ENCODE measurements around the gene AEBP1. TPM values are rescaled to one million over a fixed set of nuclear protein-coding genes. Genes with fewer than 3 reads are reported as not detected.

AEBP1 gene
- total RNA-seq, 1 experiment from 2014 or later: 50.8 TPM

DNA sequence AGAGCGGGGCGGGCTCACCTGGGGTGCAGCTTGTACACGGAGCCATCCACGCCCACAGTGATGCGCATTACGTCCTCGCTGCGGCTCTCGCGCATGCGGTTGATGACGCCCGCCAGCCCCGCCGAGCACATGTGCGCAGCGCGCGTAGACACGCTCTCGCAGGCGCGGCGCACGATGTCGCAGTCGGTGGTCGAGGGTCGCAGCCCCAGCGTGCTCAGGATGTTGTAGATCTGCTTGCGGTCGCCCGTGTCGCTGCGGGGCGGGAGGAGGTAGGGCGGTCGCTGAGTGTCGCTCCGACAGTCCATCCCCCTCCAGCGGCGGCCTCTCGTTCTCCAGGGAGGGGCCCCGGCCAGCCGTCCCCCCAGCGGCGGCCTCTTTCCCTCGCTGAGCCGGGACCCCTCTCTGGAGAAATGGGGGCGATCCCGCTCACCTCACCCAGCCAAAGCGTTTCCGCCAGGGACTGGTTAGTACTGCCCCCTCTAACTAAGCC, 41.4 kb downstream of the AEBP1 start (continued):
- TF ChIP-seq, protein P1, sequence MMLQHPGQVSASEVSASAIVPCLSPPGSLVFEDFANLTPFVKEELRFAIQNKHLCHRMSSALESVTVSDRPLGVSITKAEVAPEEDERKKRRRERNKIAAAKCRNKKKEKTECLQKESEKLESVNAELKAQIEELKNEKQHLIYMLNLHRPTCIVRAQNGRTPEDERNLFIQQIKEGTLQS (CRISPR knock-in tag; conservative IDR thresholded peaks at IDR 0.05): peak; percentile 96
- TF ChIP-seq, protein P2, sequence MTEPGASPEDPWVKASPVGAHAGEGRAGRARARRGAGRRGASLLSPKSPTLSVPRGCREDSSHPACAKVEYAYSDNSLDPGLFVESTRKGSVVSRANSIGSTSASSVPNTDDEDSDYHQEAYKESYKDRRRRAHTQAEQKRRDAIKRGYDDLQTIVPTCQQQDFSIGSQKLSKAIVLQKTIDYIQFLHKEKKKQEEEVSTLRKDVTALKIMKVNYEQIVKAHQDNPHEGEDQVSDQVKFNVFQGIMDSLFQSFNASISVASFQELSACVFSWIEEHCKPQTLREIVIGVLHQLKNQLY (CRISPR knock-in tag; IDR thresholded peaks at IDR 0.05): peak; percentile 92; the same call in 1 of the 2 replicates
- TF ChIP-seq ZNF219 (CRISPR knock-in tag; IDR thresholded peaks at IDR 0.05; ENCODE audit: borderline replicate concordance) (peak; percentile 99), JAZF1 (CRISPR knock-in tag; IDR thresholded peaks at IDR 0.05) (no peak), TCF7 (CRISPR knock-in tag; IDR thresholded peaks at IDR 0.05; ENCODE audit: low read depth) (peak; percentile 99), ZNF671 (CRISPR knock-in tag; IDR thresholded peaks at IDR 0.05) (no peak), ZNF317 (CRISPR knock-in tag; IDR thresholded peaks at IDR 0.05; ENCODE audit: borderline replicate concordance, low read depth) (peak; percentile 65), CBFB (CRISPR knock-in tag; IDR thresholded peaks at IDR 0.05; ENCODE audit: low read depth) (peak; percentile 55; the same call in 1 of the 2 replicates), ETV6 (CRISPR knock-in tag; IDR thresholded peaks at IDR 0.05) (peak; percentile 99), ZBTB21 (CRISPR knock-in tag; IDR thresholded peaks at IDR 0.05; ENCODE audit: borderline replicate concordance) (peak; percentile 96), ESRRA (CRISPR knock-in tag; IDR thresholded peaks at IDR 0.05; ENCODE audit: borderline replicate concordance) (peak; percentile 98), ZNF232 (CRISPR knock-in tag; IDR thresholded peaks at IDR 0.05) (peak; percentile 98), SP1 (CRISPR knock-in tag; conservative IDR thresholded peaks at IDR 0.05) (peak; percentile 87), MYBL2 (CRISPR knock-in tag; IDR thresholded peaks at IDR 0.05) (peak; percentile 99), SOX15 (CRISPR knock-in tag; IDR thresholded peaks at IDR 0.05) (no peak), RORB (CRISPR knock-in tag; IDR thresholded peaks at IDR 0.05) (no peak), SMAD4 (CRISPR knock-in tag; IDR thresholded peaks at IDR 0.05) (peak; percentile 97)
- TF ChIP-seq, protein P3, sequence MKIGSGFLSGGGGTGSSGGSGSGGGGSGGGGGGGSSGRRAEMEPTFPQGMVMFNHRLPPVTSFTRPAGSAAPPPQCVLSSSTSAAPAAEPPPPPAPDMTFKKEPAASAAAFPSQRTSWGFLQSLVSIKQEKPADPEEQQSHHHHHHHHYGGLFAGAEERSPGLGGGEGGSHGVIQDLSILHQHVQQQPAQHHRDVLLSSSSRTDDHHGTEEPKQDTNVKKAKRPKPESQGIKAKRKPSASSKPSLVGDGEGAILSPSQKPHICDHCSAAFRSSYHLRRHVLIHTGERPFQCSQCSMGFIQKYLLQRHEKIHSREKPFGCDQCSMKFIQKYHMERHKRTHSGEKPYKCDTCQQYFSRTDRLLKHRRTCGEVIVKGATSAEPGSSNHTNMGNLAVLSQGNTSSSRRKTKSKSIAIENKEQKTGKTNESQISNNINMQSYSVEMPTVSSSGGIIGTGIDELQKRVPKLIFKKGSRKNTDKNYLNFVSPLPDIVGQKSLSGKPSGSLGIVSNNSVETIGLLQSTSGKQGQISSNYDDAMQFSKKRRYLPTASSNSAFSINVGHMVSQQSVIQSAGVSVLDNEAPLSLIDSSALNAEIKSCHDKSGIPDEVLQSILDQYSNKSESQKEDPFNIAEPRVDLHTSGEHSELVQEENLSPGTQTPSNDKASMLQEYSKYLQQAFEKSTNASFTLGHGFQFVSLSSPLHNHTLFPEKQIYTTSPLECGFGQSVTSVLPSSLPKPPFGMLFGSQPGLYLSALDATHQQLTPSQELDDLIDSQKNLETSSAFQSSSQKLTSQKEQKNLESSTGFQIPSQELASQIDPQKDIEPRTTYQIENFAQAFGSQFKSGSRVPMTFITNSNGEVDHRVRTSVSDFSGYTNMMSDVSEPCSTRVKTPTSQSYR (CRISPR knock-in tag; IDR thresholded peaks at IDR 0.05): peak; percentile 97
- TF ChIP-seq, protein P4, sequence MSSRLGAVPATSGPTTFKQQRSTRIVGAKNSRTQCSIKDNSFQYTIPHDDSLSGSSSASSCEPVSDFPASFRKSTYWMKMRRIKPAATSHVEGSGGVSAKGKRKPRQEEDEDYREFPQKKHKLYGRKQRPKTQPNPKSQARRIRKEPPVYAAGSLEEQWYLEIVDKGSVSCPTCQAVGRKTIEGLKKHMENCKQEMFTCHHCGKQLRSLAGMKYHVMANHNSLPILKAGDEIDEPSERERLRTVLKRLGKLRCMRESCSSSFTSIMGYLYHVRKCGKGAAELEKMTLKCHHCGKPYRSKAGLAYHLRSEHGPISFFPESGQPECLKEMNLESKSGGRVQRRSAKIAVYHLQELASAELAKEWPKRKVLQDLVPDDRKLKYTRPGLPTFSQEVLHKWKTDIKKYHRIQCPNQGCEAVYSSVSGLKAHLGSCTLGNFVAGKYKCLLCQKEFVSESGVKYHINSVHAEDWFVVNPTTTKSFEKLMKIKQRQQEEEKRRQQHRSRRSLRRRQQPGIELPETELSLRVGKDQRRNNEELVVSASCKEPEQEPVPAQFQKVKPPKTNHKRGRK (CRISPR knock-in tag; IDR thresholded peaks at IDR 0.05; ENCODE audit: borderline replicate concordance): 0 out of 2 replicates have a peak, but pooled peaks have one; percentile 75
- TF ChIP-seq, protein P5, sequence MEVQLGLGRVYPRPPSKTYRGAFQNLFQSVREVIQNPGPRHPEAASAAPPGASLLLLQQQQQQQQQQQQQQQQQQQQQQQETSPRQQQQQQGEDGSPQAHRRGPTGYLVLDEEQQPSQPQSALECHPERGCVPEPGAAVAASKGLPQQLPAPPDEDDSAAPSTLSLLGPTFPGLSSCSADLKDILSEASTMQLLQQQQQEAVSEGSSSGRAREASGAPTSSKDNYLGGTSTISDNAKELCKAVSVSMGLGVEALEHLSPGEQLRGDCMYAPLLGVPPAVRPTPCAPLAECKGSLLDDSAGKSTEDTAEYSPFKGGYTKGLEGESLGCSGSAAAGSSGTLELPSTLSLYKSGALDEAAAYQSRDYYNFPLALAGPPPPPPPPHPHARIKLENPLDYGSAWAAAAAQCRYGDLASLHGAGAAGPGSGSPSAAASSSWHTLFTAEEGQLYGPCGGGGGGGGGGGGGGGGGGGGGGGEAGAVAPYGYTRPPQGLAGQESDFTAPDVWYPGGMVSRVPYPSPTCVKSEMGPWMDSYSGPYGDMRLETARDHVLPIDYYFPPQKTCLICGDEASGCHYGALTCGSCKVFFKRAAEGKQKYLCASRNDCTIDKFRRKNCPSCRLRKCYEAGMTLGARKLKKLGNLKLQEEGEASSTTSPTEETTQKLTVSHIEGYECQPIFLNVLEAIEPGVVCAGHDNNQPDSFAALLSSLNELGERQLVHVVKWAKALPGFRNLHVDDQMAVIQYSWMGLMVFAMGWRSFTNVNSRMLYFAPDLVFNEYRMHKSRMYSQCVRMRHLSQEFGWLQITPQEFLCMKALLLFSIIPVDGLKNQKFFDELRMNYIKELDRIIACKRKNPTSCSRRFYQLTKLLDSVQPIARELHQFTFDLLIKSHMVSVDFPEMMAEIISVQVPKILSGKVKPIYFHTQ (CRISPR knock-in tag; IDR thresholded peaks at IDR 0.05): no peak
- TF ChIP-seq, protein P6, sequence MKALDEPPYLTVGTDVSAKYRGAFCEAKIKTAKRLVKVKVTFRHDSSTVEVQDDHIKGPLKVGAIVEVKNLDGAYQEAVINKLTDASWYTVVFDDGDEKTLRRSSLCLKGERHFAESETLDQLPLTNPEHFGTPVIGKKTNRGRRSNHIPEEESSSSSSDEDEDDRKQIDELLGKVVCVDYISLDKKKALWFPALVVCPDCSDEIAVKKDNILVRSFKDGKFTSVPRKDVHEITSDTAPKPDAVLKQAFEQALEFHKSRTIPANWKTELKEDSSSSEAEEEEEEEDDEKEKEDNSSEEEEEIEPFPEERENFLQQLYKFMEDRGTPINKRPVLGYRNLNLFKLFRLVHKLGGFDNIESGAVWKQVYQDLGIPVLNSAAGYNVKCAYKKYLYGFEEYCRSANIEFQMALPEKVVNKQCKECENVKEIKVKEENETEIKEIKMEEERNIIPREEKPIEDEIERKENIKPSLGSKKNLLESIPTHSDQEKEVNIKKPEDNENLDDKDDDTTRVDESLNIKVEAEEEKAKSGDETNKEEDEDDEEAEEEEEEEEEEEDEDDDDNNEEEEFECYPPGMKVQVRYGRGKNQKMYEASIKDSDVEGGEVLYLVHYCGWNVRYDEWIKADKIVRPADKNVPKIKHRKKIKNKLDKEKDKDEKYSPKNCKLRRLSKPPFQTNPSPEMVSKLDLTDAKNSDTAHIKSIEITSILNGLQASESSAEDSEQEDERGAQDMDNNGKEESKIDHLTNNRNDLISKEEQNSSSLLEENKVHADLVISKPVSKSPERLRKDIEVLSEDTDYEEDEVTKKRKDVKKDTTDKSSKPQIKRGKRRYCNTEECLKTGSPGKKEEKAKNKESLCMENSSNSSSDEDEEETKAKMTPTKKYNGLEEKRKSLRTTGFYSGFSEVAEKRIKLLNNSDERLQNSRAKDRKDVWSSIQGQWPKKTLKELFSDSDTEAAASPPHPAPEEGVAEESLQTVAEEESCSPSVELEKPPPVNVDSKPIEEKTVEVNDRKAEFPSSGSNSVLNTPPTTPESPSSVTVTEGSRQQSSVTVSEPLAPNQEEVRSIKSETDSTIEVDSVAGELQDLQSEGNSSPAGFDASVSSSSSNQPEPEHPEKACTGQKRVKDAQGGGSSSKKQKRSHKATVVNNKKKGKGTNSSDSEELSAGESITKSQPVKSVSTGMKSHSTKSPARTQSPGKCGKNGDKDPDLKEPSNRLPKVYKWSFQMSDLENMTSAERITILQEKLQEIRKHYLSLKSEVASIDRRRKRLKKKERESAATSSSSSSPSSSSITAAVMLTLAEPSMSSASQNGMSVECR (CRISPR knock-in tag; IDR thresholded peaks at IDR 0.05; ENCODE audit: borderline replicate concordance): peak; percentile 99
- TF ChIP-seq, protein P7, sequence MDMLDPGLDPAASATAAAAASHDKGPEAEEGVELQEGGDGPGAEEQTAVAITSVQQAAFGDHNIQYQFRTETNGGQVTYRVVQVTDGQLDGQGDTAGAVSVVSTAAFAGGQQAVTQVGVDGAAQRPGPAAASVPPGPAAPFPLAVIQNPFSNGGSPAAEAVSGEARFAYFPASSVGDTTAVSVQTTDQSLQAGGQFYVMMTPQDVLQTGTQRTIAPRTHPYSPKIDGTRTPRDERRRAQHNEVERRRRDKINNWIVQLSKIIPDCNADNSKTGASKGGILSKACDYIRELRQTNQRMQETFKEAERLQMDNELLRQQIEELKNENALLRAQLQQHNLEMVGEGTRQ (CRISPR knock-in tag; IDR thresholded peaks at IDR 0.05): no peak
- TF ChIP-seq, protein P8, sequence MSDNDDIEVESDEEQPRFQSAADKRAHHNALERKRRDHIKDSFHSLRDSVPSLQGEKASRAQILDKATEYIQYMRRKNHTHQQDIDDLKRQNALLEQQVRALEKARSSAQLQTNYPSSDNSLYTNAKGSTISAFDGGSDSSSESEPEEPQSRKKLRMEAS (CRISPR knock-in tag; IDR thresholded peaks at IDR 0.05): peak; percentile 100
- TF ChIP-seq, protein P9, sequence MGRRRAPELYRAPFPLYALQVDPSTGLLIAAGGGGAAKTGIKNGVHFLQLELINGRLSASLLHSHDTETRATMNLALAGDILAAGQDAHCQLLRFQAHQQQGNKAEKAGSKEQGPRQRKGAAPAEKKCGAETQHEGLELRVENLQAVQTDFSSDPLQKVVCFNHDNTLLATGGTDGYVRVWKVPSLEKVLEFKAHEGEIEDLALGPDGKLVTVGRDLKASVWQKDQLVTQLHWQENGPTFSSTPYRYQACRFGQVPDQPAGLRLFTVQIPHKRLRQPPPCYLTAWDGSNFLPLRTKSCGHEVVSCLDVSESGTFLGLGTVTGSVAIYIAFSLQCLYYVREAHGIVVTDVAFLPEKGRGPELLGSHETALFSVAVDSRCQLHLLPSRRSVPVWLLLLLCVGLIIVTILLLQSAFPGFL (CRISPR knock-in tag; IDR thresholded peaks at IDR 0.05; ENCODE audit: borderline replicate concordance): peak; percentile 59; the same call in 1 of the 2 replicates

All from WTC11 (cell line).